ENCODE data around the gene PARVB. TPM values are rescaled to one million over a fixed set of nuclear protein-coding genes. Genes with fewer than 3 reads are reported as not detected.

Gene PARVB
- total RNA-seq, 2 donors from 2014 or later, result 4.5 to 11.4 TPM

- no peak for DNase-seq
- no peaks in the 10 kb centered on the region for H3K9me3 ChIP-seq
- H3K27me3 ChIP-seq, result no peaks in the 10 kb centered on the region
- H3K36me3 ChIP-seq, result no peaks in the 10 kb centered on the region
- no peak overlapping the region for H3K27ac ChIP-seq
- no peaks in the 10 kb centered on the region for H3K4me1 ChIP-seq
- no peak for TF ChIP-seq CTCF (IDR thresholded peaks at IDR 0.05)
- H3K9ac ChIP-seq (ENCODE audit: low read depth in 2 of 2, low read length in 2 of 2), result no peak overlapping the region
- H3K4me3 ChIP-seq, result no peak overlapping the region
- intact Hi-C loops (cut with DNase I), result no loop called here
Measured at GRCh38 chr22:44039566-44040171, 15.6 kb downstream of the PARVB start.

- intact Hi-C loops (cut with DNase I), result no loop called here
- Histone ChIP-seq H3K27ac (no peak overlapping the region), H3K9ac (ENCODE audit: low read depth in 2 of 2, low read length in 2 of 2) (no peak overlapping the region), H3K4me3 (no peak overlapping the region), H3K36me3 (no peaks in the 10 kb centered on the region), H3K4me1 (no peaks in the 10 kb centered on the region), H3K27me3 (no peaks in the 10 kb centered on the region), H3K9me3 (no peaks in the 10 kb centered on the region)
- no peak for DNase-seq
- TF ChIP-seq CTCF (IDR thresholded peaks at IDR 0.05), result no peak
Measured at GRCh38 chr22:44042249-44043218, 18.4 kb downstream of the PARVB start.

- intact Hi-C loops (cut with DNase I), result no loop called here
- Histone ChIP-seq H3K27ac (no peak overlapping the region), H3K9me3 (no peaks in the 10 kb centered on the region), H3K9ac (ENCODE audit: low read depth in 2 of 2, low read length in 2 of 2) (no peak overlapping the region), H3K27me3 (no peaks in the 10 kb centered on the region), H3K4me1 (no peaks in the 10 kb centered on the region), H3K36me3 (no peaks in the 10 kb centered on the region), H3K4me3 (no peak overlapping the region)
- no peak for DNase-seq
- no peak for TF ChIP-seq CTCF (IDR thresholded peaks at IDR 0.05)
Measured at GRCh38 chr22:44045145-44045544, 21.0 kb downstream of the PARVB start.

- Histone ChIP-seq H3K27ac (no peak overlapping the region), H3K4me1 (no peaks in the 10 kb centered on the region), H3K9ac (ENCODE audit: low read depth in 2 of 2, low read length in 2 of 2) (no peak overlapping the region), H3K27me3 (no peaks in the 10 kb centered on the region), H3K9me3 (no peaks in the 10 kb centered on the region), H3K36me3 (no peaks in the 10 kb centered on the region), H3K4me3 (no peak overlapping the region)
- no peak for DNase-seq
- TF ChIP-seq CTCF (IDR thresholded peaks at IDR 0.05), result no peak
- intact Hi-C loops (cut with DNase I), result no loop called here
Measured at GRCh38 chr22:44046485-44047141, 22.5 kb downstream of the PARVB start.

- no peak for DNase-seq
- TF ChIP-seq CTCF (IDR thresholded peaks at IDR 0.05), result no peak
- Histone ChIP-seq H3K36me3 (no peaks in the 10 kb centered on the region), H3K4me1 (no peaks in the 10 kb centered on the region), H3K9ac (ENCODE audit: low read depth in 2 of 2, low read length in 2 of 2) (no peak overlapping the region), H3K9me3 (no peaks in the 10 kb centered on the region), H3K4me3 (no peak overlapping the region), H3K27ac (no peak overlapping the region), H3K27me3 (no peaks in the 10 kb centered on the region)
- intact Hi-C loops (cut with DNase I), result no loop called here
Measured at GRCh38 chr22:44047891-44048301, 23.8 kb downstream of the PARVB start.

Measured in colonic mucosa (tissue), 4 donors.